GM18499 (cell line): ENCODE data around the gene ZBTB8A.

Source experiments
- ATAC-seq: cut with Tn5 transposase; IDR thresholded peaks from one replicate; pipeline ENCODE4 v1.9.1; 2021; ENCODE audit warnings: moderate number of reproducible peaks; ENCODE audit not compliant: insufficient read depth, unreplicated experiment

ZBTB8A gene

DNA sequence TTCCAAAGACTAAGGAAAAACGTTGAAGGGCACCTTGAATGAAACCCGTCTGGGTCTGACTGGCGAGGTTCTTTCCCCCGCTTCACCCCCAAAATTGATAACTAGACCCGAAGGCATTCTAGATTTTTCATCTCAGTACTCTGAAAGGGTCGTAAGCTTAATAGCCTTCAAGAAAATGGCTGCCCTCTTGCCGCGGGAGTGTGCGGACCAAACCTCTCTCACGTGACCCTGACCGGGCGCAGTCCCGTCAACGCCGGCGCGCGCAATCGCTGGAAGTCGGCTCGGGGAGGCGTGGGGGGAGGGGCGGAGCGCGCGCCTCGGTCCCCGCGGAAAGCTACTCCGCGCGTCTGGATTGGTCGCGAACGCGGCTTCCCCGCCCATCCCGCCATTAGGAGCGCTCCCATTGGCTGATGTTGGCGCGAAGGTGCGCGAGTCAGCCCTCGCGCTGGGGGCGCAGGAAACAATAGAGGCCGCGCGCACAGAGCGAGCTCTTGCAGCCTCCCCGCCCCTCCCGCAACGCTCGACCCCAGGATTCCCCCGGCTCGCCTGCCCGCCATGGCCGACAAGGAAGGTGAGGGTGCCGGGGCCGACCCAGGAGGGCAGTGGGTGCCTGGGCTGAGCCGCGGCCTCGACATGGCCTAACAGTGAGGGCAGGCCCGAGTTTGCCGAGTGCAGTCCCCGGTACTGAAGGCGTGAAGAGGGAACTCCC is 111.7 kb downstream of the ZBTB8A start, which contains the start of gene RBBP4:
Gene RBBP4, plus strand, starts transcription at position 457 of the 709 bp plus-strand sequence. Its CDS starts 99 bp downstream, at position 556.
- ATAC-seq, result peak; percentile 52

DNA sequence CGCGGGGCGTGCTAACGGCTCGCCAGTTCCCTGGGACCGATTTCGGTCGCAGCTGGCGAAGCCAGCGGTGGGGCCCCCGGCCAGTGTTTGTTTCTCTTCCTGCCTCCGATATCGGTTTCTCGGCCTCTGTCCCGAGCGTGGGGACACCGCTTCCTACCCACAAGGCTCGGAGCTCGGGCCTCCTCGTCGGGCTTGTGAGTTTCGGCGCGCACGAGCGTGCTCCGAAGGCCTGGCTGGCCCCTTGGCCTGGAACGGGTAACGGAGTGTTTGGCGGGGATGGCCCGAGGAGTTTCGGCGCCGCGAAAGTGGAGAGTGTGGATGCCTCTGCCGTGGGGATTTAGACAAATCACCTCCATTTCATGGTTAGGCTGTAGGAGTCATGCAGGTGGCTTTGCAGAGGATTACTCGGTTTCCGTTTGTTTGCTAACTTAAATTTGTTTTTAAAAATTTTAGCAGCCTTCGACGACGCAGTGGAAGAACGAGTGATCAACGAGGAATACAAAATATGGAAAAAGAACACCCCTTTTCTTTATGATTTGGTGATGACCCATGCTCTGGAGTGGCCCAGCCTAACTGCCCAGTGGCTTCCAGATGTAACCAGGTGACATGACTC is 112.3 kb downstream of the ZBTB8A start:
- peak; percentile 2 for ATAC-seq

DNA sequence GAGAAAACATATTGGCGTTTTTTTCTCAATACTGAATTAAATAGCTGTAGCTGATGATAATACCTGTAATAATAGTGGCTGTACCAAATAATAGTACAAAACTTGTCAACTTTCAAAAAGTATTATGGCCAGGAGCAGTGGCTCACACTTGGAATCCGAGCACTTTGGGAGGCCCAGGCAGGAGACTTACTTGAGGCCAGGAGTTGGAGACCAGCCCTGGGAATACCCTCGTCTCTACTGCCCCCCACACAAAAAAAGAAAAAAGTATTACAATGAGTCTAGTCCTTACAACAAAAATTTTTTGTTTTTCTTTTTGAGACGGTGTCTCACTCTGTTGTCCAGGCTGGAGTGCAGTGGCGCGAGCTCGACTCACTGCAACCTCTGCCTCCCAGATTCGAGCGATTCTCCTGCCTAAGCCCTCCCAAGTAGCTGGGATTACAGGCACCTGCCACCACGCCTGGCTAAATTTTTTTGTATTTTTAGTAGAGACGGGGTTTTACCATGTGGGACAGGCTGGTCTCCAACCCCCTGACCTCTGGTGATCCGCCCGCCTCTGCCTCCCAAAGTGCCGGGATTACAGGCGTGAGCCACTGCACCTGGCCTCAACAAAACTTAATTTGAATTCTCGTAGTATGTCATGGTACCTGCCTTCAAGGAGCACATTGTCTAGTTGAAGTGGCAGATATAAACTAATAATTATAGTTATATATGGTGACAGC is 113.2 kb downstream of the ZBTB8A start:
- ATAC-seq, result no peak
